Heart right ventricle (tissue), 16 donors: Measurements from ENCODE around the gene MKS1. TPM values are rescaled to one million over a fixed set of nuclear protein-coding genes. Genes with fewer than 3 reads are reported as not detected.
A peak's percentile ranks its signal among the peaks of the same experiment; 100 is the strongest.

ENCODE experiments used
- ATAC-seq, 8 donors: fragments of 200-7000 bp; cut with Tn5 transposase; one replicate each; pipeline ENCODE4 v1.9.1; 2020; ENCODE audit warnings: mild to moderate bottlenecking in 8 of 8, moderate library complexity in 8 of 8, moderate number of reproducible peaks in 1 of 8
- DNase-seq, 2 donors: peaks; one replicate each; pipeline ENCODE4 v3.0.0-alpha.2; 2020
- H3K27ac ChIP-seq, 10 donors: fragments of 200-600 bp; sonication (generic) in 2 of 10; one replicate each; pipeline versions ENCODE4 v1.5.0 to v1.8.0; 2020 to 2022; ENCODE audit warnings: mild to moderate bottlenecking in 3 of 10
- H3K27me3 ChIP-seq, 7 donors: fragments of 200-600 bp; one replicate each; pipeline ENCODE4 v1.8.0; 2021 to 2022; ENCODE audit warnings: mild to moderate bottlenecking in 2 of 7
- H3K36me3 ChIP-seq, 9 donors: fragments of 200-600 bp; sonication (generic) in 1 of 9; one replicate each; pipeline versions ENCODE4 v1.5.0 to v1.8.0; 2020 to 2022; ENCODE audit warnings: mild to moderate bottlenecking in 2 of 9
- H3K4me1 ChIP-seq, 9 donors: fragments of 200-600 bp; sonication (generic) in 1 of 9; one replicate each; pipeline versions ENCODE4 v1.5.0 to v1.8.0; 2020 to 2022; ENCODE audit warnings: mild to moderate bottlenecking in 4 of 9
- H3K4me3 ChIP-seq, 10 donors: fragments of 200-600 bp; sonication (generic) in 2 of 10; one replicate each; pipeline versions ENCODE4 v1.5.0 to v1.8.0; 2020 to 2022; ENCODE audit warnings: mild to moderate bottlenecking in 7 of 10, moderate library complexity in 2 of 10
- H3K9me3 ChIP-seq, 11 donors: fragments of 200-600 bp in 10 of 11; sonication (generic) in 2 of 11; one replicate each; pipeline versions ENCODE4 v1.5.0 to v1.8.0; 2013 to 2022; ENCODE audit warnings: mild to moderate bottlenecking in 2 of 11, control low read depth in 1 of 11, moderate library complexity in 1 of 11
- WGBS, 2 donors: extraction: QIAGEN DNeasy Blood & Tissue Kit; methylation state at CpG; one replicate each; pipeline ENCODE4 v1.1.7; 2013; ENCODE audit warnings: inconsistent platforms in 1 of 2; 5-methylcytosine and 5-hydroxymethylcytosine counted together
- intact Hi-C, 10 donors: fragments of 100-400 bp; cut with DNase I; formaldehyde crosslinking; loops; one replicate each; pipeline versions ENCODE4 v1.11.1 to v1.14.2; 2022
- long read RNA-seq, 3 donors: library from polyadenylated mRNA; unstranded; transcript quantifications; one replicate each; pipeline ENCODE4 v2.0.0, GENCODE V29; 2020 to 2021
- polyA plus RNA-seq, 2 donors: library from polyadenylated mRNA; stranded (reverse); fragments of 200-250 nt; gene quantifications; one replicate each; pipeline ENCODE4 v1.2.3, GENCODE V29; 2013
- total RNA-seq, 10 donors: library from RNA; stranded (reverse); fragmentation: NEBNext Ultra II Directional in 3 of 10; extraction: Animal tissue kit (Norgen Biotek cat#: 25700) in 3 of 10; gene quantifications; one replicate each; pipeline versions ENCODE4 v1.2.1 to v1.2.4, GENCODE V29; 2021 to 2023
- TF ChIP-seq, protein P1 (sequence below), 9 donors: fragments of 200-600 bp; sonication (generic) in 2 of 9; IDR thresholded peaks; one replicate each; pipeline versions ENCODE4 v1.5.0 to v1.8.0; 2021 to 2022; ENCODE audit warnings: antibody characterized with exemption in 9 of 9, mild to moderate bottlenecking in 5 of 9, moderate library complexity in 1 of 9
- donor health status: Arrhythmogenic right ventricular cardiomyopathy.
- donor health status: ischemic (EF 13 %, LVEDD 7.1; RV severe dilation, severe dysfunction).
- donor health status: healthy with polysubstance abuse.
- donor health status: DM: no; HTN: yes; CAD: no.
- donor health status: DM: no; HTN: no; CAD: no.
- donor health status: ischemic (EF 25% LVEDD 6.9; RV normal size, moderate dysfunction).
- donor health status: ischemic (EF 25% LVEDD 5.7; RV mildly dilated, moderate dysfunction).
- donor health status: healthy.
- donor health status: DM: yes; HTN: yes; CAD: no.
- donor health status: Ischemic cardiomyopathy.
- donor health status: ischemic (EF 35%, LVEDD 5.7; RV mildly dilated, moderate dysfunction).
- donor health status: nonischemic (EF 11% LVEDD 7.7; RV severe dilation, severe dysfunction).
- donor health status: DM: yes; HTN: yes; CAD: no.
- donor health status: PGD.
- donor health status: ischemic (EF 29% LVEDD 5.4; RV normal size, mild dysfunction).
- donor health status: nonischemic (EF 23%, LVEDD 6.1; RV moderate dilation, normal function).

MKS1 gene
- total RNA-seq (10 to 100 TPM in 4 of 10 donors, 1 to 10 TPM in 6; 5.3 to 12.9 (median 9.2) TPM), polyA plus RNA-seq (10 to 100 TPM in 1 of 2 donors, 1 to 10 TPM in 1; 5.4 to 10.3 TPM)
- long read RNA-seq, donor 1, transcript MKS1-202 (18 exons, 2,397 nt), result major isoform, 6 of 17 reads
- long read RNA-seq, donor 1, partial matches to known transcripts, result 5 of 17 reads
- long read RNA-seq, donor 1, other reads (novel, unspliced or antisense), result 6 of 17 reads
- long read RNA-seq, donor 2, transcript MKS1-202 (18 exons, 2,397 nt), result major isoform, 14 of 24 reads
- long read RNA-seq, donor 2, partial matches to known transcripts, result 1 of 24 reads
- long read RNA-seq, donor 2, other reads (novel, unspliced or antisense), result 9 of 24 reads
- long read RNA-seq, donor 3, transcript MKS1-202 (18 exons, 2,397 nt), result major isoform, 10 of 21 reads
- long read RNA-seq, donor 3, partial matches to known transcripts, result 1 of 21 reads
- long read RNA-seq, donor 3, other reads (novel, unspliced or antisense), result 10 of 21 reads

DNA sequence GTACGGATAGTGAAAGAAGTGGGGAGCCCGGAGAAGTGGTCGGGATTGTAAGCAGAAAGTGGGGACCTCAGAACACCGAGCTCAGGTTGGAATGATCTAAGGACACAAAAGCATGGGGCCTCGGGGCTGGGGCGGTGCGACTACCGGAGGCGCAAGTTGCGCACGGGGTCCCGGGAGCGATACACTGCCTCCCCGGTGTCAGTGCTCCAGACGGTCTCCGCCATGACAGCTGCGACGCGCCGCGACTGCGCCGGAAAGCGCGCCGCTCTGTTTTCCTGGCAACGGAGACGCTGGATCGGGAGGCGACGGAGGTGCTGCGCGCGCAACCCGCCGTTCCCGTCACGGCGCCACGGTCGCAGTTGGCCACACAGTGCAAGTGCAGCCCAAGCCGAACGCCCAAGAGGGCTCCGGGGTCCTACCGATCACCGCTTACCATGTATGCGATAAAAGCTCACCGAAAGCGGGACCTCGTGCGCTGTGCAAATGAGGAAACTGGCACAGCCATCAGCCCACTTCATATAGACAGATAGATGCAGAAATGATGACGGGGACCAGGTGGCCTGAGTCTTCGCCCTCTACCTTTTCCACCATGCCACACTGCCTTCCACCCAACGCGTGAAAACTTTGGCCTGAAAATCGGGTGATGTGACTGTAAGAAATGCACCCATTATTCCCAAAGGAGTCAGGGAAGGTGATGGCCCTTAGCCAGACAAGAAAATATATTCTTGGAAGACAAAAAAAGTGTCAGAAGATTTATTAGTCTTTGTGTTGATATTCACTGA lies at the start of gene MKS1:
TSS of gene MKS1 (minus strand) at position 249 of the 782 bp plus-strand sequence. CDS start at position 224, 25 bp downstream.
- WGBS, 2 donors, result 2 to 3% methylated on average over 56 of the region's 56 CpGs
- intact Hi-C loops, result no loop called here
- peak; percentile 99 to 100 (median 100) for ATAC-seq

GRCh38 chr17:58268326-58268725 lies 49.3 kb upstream of the MKS1 start:
- DNase-seq, result no peak
- WGBS, 2 donors, result 81 to 91% methylated on average over 12 of the region's 12 CpGs
- TF ChIP-seq, protein P1, sequence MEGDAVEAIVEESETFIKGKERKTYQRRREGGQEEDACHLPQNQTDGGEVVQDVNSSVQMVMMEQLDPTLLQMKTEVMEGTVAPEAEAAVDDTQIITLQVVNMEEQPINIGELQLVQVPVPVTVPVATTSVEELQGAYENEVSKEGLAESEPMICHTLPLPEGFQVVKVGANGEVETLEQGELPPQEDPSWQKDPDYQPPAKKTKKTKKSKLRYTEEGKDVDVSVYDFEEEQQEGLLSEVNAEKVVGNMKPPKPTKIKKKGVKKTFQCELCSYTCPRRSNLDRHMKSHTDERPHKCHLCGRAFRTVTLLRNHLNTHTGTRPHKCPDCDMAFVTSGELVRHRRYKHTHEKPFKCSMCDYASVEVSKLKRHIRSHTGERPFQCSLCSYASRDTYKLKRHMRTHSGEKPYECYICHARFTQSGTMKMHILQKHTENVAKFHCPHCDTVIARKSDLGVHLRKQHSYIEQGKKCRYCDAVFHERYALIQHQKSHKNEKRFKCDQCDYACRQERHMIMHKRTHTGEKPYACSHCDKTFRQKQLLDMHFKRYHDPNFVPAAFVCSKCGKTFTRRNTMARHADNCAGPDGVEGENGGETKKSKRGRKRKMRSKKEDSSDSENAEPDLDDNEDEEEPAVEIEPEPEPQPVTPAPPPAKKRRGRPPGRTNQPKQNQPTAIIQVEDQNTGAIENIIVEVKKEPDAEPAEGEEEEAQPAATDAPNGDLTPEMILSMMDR (IDR thresholded peaks at IDR 0.05), result no peak
- H3K4me3 ChIP-seq, result no peak overlapping the region
- no peaks in the 10 kb centered on the region for H3K36me3 ChIP-seq
- ATAC-seq, result no peak
- no peak overlapping the region for H3K27ac ChIP-seq
- H3K9me3 ChIP-seq, result no peaks in the 10 kb centered on the region
- peaks cover 0 to 3% (median 0%) of the 10 kb centered on the region in 9 donors for H3K4me1 ChIP-seq
- intact Hi-C loops, result no loop called here
- H3K27me3 ChIP-seq, result peaks cover 6 to 55% (median 34%) of the 10 kb centered on the region in 7 donors

More for the DNA sequence above, at the start of gene MKS1:
- H3K27me3 ChIP-seq, result peaks cover 0 to 6% (median 0%) of the 10 kb centered on the region in 7 donors
- H3K9me3 ChIP-seq, result no peaks in the 10 kb centered on the region
- DNase-seq, result peak; percentile 94 to 96
- H3K36me3 ChIP-seq, result peaks cover 0 to 34% (median 13%) of the 10 kb centered on the region in 9 donors
- peak within 1 kb of the TSS in 9 of 10 donors; percentile 46 to 89 (median 80) for H3K27ac ChIP-seq
- peak within 1 kb of the TSS; percentile 54 to 95 (median 78) for H3K4me3 ChIP-seq
- TF ChIP-seq, protein P1 (IDR thresholded peaks at IDR 0.05), result peak; percentile 47 to 81 (median 74)
- peaks cover 0 to 14% (median 11%) of the 10 kb centered on the region in 9 donors for H3K4me1 ChIP-seq

GRCh38 chr17:58267347-58268324 lies 48.6 kb upstream of the MKS1 start:
- peaks cover 7 to 55% (median 41%) of the 10 kb centered on the region in 7 donors for H3K27me3 ChIP-seq
- no peaks in the 10 kb centered on the region for H3K4me1 ChIP-seq
- H3K27ac ChIP-seq, result no peak overlapping the region
- H3K36me3 ChIP-seq, result no peaks in the 10 kb centered on the region
- intact Hi-C loops, result no loop called here
- no peak for ATAC-seq
- no peak overlapping the region for H3K4me3 ChIP-seq
- 71 to 77% methylated on average over 22 of the region's 22 CpGs for WGBS, 2 donors
- no peaks in the 10 kb centered on the region for H3K9me3 ChIP-seq
- TF ChIP-seq, protein P1 (IDR thresholded peaks at IDR 0.05), result no peak
- DNase-seq, result no peak
